HepG2 (cell line): Measurements from ENCODE around the gene KCNIP4. TPM values are rescaled to one million over a fixed set of nuclear protein-coding genes. Genes with fewer than 3 reads are reported as not detected.

Experiments
- BORCS8-MEF2B ChIP-seq: sonication (generic); formaldehyde crosslinking; IDR thresholded peaks from 2 replicates; pipeline ENCODE4 v1.8.0; 2022; ENCODE audit warnings: mild to moderate bottlenecking, missing genetic modification reagents
- CENPX ChIP-seq: sonication (generic); formaldehyde crosslinking; IDR thresholded peaks from 2 replicates; pipeline ENCODE4 v1.9.0; 2021; ENCODE audit warnings: mild to moderate bottlenecking, missing genetic modification reagents, moderate library complexity
- FOXJ3 ChIP-seq: sonication (generic); formaldehyde crosslinking; IDR thresholded peaks from 2 replicates; pipeline ENCODE4 v1.4.0; 2020; ENCODE audit warnings: missing genetic modification reagents, mild to moderate bottlenecking, borderline replicate concordance
- HOXD1 ChIP-seq: sonication (generic); formaldehyde crosslinking; IDR thresholded peaks from 2 replicates; pipeline ENCODE4 v1.5.0; 2020; ENCODE audit warnings: missing genetic modification reagents
- SP1 ChIP-seq, 2 experiments: fragments of 450-650 bp in 1 of 2; sonication (generic) in 1 of 2; formaldehyde crosslinking in 1 of 2; IDR thresholded peaks; 2 replicates each; pipeline versions ENCODE4 v1.4.0 to v1.6.1; 2016 to 2020; ENCODE audit warnings: missing genetic modification reagents in 1 of 2
- TAF1 ChIP-seq: sonication (generic); formaldehyde crosslinking; IDR thresholded peaks from 2 replicates; pipeline ENCODE4 v1.4.0; 2020; ENCODE audit warnings: missing genetic modification reagents
- TBX2 ChIP-seq: sonication (generic); formaldehyde crosslinking; IDR thresholded peaks from 2 replicates; pipeline ENCODE4 v1.5.0; 2020; ENCODE audit warnings: missing genetic modification reagents, mild to moderate bottlenecking, borderline replicate concordance
- TEAD2 ChIP-seq: sonication (generic); formaldehyde crosslinking; IDR thresholded peaks from 2 replicates; pipeline ENCODE4 v1.9.0; 2021; ENCODE audit warnings: missing genetic modification reagents
- WIZ ChIP-seq: sonication (generic); formaldehyde crosslinking; IDR thresholded peaks from 2 replicates; pipeline ENCODE4 v1.5.1; 2020; ENCODE audit warnings: mild to moderate bottlenecking, missing genetic modification reagents
- ZBTB8A ChIP-seq: sonication (generic); formaldehyde crosslinking; IDR thresholded peaks from 2 replicates; pipeline ENCODE4 v1.4.0; 2020; ENCODE audit warnings: mild to moderate bottlenecking, low read depth, missing genetic modification reagents, borderline replicate concordance
- ZNF20 ChIP-seq: sonication (generic); formaldehyde crosslinking; IDR thresholded peaks from 2 replicates; pipeline ENCODE4 v1.4.0; 2020; ENCODE audit warnings: mild to moderate bottlenecking, moderate library complexity, missing genetic modification reagents
- ZNF616 ChIP-seq: sonication (generic); formaldehyde crosslinking; IDR thresholded peaks from 2 replicates; pipeline ENCODE4 v1.5.0; 2020; ENCODE audit warnings: low read depth, mild to moderate bottlenecking, missing genetic modification reagents
- ZNF878 ChIP-seq: sonication (generic); formaldehyde crosslinking; IDR thresholded peaks from 2 replicates; pipeline ENCODE4 v1.8.1; 2023; ENCODE audit warnings: mild to moderate bottlenecking, missing genetic modification reagents, moderate library complexity
- polyA plus RNA-seq, 8 experiments: library from polyadenylated mRNA; depleted of rRNA in 3 of 8; stranded (reverse) in 7 of 8; unstranded in 1 of 8; fragments of >200 nt; fragmentation: Illumina TruSeq in 4 of 8; extraction: Trizol in 4 of 8; gene quantifications; 2 replicates each; pipeline versions ENCODE4 v1.2.1 to v1.2.3, GENCODE V29; 2011 to 2016; ENCODE audit warnings: low read depth in 4 of 8, missing spikeins in 1 of 8, mixed read lengths in 1 of 8; ENCODE audit not compliant: insufficient read depth in 1 of 8
- total RNA-seq, 5 experiments: library from RNA; depleted of rRNA; stranded (reverse); fragments of >200 nt; fragmentation: Illumina TruSeq; extraction: Trizol; gene quantifications; 2 replicates each; pipeline ENCODE4 v1.2.3, GENCODE V29; 2016; ENCODE audit warnings: low read depth in 1 of 5
- TF ChIP-seq, protein P1 (sequence below): IDR thresholded peaks from 2 replicates; pipeline ENCODE4 v1.4.0; 2020; ENCODE audit warnings: mild to moderate bottlenecking, missing genetic modification reagents
- TF ChIP-seq, protein P2 (sequence below): sonication (generic); formaldehyde crosslinking; IDR thresholded peaks from 2 replicates; pipeline ENCODE4 v1.4.0; 2020; ENCODE audit warnings: missing genetic modification reagents
- TF ChIP-seq, protein P3 (sequence below): sonication (generic); formaldehyde crosslinking; IDR thresholded peaks from 2 replicates; pipeline ENCODE4 v1.5.0; 2020; ENCODE audit warnings: missing genetic modification reagents
- TF ChIP-seq, protein P4 (sequence below): IDR thresholded peaks from 2 replicates; pipeline ENCODE4 v1.6.1; 2012; ENCODE audit warnings: low read depth, low read length, improper control_type of control experiment

KCNIP4 gene
- total and polyA plus RNA-seq, 2 of the 13 experiments (the other 11 are each of a cell fraction or from before 2014, with no cell fraction given): 0.09 TPM; not detected in 1

DNA sequence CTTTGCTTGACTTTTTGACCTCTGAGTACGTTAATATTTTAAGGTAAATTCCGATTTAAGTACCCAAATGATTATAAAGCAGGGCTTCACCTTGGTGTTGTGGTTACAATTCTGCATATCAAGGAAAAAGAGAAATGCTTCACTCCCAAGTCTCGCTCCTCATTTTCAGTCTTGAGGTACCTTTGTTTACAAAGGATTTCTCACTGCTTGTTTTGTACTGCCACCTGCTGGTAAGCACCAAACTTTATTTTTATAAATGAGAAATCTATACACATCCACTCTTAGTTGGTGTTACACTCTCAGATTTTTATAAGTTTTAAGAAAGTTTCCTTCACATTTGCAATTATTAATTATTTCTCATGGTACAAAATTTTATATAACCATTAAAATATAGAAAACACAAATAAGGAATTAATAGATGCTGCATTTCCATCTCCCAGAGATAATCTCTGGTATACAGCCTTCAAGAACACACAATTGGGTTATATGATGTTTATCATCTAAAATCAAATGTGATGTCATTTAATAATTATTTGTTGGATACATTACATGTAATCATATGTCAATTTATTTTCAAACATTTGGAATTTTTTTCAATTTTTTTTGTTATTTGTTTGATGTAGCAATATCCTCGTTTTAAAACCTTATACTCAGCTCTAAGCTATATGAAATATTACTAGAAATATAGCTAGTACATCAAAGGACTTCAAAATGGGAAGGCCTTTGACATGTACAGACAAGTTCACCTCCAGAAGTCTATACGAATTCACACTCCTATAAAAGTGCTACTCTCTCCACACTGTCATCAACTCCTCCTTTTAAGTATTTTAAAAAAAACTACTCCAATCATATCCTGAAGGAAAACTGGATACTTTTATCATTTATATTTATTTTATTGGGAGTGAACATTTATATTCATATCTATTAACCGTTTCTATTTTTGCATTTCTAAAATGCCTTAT, 179.9 kb downstream of the KCNIP4 start (continued):
- TF ChIP-seq SP1 (IDR thresholded peaks at IDR 0.05) (no peak), SP1 (CRISPR knock-in tag; IDR thresholded peaks at IDR 0.05) (no peak), ZBTB8A (CRISPR knock-in tag) (no peak), BORCS8-MEF2B (CRISPR knock-in tag) (no peak), TAF1 (CRISPR knock-in tag) (no peak), FOXJ3 (CRISPR knock-in tag) (0 out of 2 replicates have a peak, but pooled peaks have one; percentile 21), ZNF616 (no peak), WIZ (CRISPR knock-in tag) (no peak), CENPX (CRISPR knock-in tag) (no peak), TBX2 (CRISPR knock-in tag) (no peak), TEAD2 (CRISPR knock-in tag) (no peak), ZNF878 (CRISPR knock-in tag) (no peak), ZNF20 (CRISPR knock-in tag) (no peak), HOXD1 (CRISPR knock-in tag) (no peak)
- TF ChIP-seq, protein P1, sequence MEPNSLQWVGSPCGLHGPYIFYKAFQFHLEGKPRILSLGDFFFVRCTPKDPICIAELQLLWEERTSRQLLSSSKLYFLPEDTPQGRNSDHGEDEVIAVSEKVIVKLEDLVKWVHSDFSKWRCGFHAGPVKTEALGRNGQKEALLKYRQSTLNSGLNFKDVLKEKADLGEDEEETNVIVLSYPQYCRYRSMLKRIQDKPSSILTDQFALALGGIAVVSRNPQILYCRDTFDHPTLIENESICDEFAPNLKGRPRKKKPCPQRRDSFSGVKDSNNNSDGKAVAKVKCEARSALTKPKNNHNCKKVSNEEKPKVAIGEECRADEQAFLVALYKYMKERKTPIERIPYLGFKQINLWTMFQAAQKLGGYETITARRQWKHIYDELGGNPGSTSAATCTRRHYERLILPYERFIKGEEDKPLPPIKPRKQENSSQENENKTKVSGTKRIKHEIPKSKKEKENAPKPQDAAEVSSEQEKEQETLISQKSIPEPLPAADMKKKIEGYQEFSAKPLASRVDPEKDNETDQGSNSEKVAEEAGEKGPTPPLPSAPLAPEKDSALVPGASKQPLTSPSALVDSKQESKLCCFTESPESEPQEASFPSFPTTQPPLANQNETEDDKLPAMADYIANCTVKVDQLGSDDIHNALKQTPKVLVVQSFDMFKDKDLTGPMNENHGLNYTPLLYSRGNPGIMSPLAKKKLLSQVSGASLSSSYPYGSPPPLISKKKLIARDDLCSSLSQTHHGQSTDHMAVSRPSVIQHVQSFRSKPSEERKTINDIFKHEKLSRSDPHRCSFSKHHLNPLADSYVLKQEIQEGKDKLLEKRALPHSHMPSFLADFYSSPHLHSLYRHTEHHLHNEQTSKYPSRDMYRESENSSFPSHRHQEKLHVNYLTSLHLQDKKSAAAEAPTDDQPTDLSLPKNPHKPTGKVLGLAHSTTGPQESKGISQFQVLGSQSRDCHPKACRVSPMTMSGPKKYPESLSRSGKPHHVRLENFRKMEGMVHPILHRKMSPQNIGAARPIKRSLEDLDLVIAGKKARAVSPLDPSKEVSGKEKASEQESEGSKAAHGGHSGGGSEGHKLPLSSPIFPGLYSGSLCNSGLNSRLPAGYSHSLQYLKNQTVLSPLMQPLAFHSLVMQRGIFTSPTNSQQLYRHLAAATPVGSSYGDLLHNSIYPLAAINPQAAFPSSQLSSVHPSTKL (CRISPR knock-in tag): no peak
- TF ChIP-seq, protein P2, sequence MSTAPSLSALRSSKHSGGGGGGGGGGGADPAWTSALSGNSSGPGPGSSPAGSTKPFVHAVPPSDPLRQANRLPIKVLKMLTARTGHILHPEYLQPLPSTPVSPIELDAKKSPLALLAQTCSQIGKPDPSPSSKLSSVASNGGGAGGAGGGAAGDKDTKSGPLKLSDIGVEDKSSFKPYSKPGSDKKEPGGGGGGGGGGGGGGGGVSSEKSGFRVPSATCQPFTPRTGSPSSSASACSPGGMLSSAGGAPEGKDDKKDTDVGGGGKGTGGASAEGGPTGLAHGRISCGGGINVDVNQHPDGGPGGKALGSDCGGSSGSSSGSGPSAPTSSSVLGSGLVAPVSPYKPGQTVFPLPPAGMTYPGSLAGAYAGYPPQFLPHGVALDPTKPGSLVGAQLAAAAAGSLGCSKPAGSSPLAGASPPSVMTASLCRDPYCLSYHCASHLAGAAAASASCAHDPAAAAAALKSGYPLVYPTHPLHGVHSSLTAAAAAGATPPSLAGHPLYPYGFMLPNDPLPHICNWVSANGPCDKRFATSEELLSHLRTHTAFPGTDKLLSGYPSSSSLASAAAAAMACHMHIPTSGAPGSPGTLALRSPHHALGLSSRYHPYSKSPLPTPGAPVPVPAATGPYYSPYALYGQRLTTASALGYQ (CRISPR knock-in tag): no peak
- TF ChIP-seq, protein P3, sequence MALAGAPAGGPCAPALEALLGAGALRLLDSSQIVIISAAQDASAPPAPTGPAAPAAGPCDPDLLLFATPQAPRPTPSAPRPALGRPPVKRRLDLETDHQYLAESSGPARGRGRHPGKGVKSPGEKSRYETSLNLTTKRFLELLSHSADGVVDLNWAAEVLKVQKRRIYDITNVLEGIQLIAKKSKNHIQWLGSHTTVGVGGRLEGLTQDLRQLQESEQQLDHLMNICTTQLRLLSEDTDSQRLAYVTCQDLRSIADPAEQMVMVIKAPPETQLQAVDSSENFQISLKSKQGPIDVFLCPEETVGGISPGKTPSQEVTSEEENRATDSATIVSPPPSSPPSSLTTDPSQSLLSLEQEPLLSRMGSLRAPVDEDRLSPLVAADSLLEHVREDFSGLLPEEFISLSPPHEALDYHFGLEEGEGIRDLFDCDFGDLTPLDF: no peak
- TF ChIP-seq, protein P4, sequence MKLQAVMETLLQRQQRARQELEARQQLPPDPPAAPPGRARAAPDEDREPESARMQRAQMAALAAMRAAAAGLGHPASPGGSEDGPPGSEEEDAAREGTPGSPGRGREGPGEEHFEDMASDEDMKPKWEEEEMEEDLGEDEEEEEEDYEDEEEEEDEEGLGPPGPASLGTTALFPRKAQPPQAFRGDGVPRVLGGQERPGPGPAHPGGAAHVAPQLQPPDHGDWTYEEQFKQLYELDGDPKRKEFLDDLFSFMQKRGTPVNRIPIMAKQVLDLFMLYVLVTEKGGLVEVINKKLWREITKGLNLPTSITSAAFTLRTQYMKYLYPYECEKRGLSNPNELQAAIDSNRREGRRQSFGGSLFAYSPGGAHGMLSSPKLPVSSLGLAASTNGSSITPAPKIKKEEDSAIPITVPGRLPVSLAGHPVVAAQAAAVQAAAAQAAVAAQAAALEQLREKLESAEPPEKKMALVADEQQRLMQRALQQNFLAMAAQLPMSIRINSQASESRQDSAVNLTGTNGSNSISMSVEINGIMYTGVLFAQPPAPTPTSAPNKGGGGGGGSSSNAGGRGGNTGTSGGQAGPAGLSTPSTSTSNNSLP: 0 out of 2 replicates have a peak, but pooled peaks have one; percentile 29
